ENCODE results near the gene ABHD13. TPM values are rescaled to one million over a fixed set of nuclear protein-coding genes. Genes with fewer than 3 reads are reported as not detected.

The ABHD13 gene
- total RNA-seq, 1 experiment from 2014 or later = 10.3 TPM

- Histone ChIP-seq H3K4me1 (ENCODE audit: insufficient read depth, low read length, poor library complexity, severe bottlenecking) (peaks cover 9% of the 10 kb centered on the region), H3K27me3 (replicated peaks; ENCODE audit: insufficient read depth, low read depth, low read length, poor library complexity) (no peaks in the 10 kb centered on the region), H3K4me3 (ENCODE audit: low read depth, low read length, poor library complexity, severe bottlenecking) (no peak overlapping the region), H3K36me3 (ENCODE audit: insufficient read depth, low read length, poor library complexity, severe bottlenecking) (no peaks in the 10 kb centered on the region), H3K9me3 (ENCODE audit: low read depth, low read length, poor library complexity, severe bottlenecking) (no peaks in the 10 kb centered on the region), H3K27ac (ENCODE audit: low read depth, low read length, poor library complexity, severe bottlenecking) (no peak overlapping the region)
- BruUV-seq (replicated peaks) = no TSS peak
- POLR2A ChIA-PET (ENCODE audit: low non-redundant PET) = no interaction called here
- CTCF ChIA-PET = no interaction called here
- no peak for TF ChIP-seq EZH2 (IDR thresholded peaks at IDR 0.05; ENCODE audit: borderline replicate concordance, low read depth, low read length, poor library complexity, severe bottlenecking)
- TF ChIP-seq, protein P1, sequence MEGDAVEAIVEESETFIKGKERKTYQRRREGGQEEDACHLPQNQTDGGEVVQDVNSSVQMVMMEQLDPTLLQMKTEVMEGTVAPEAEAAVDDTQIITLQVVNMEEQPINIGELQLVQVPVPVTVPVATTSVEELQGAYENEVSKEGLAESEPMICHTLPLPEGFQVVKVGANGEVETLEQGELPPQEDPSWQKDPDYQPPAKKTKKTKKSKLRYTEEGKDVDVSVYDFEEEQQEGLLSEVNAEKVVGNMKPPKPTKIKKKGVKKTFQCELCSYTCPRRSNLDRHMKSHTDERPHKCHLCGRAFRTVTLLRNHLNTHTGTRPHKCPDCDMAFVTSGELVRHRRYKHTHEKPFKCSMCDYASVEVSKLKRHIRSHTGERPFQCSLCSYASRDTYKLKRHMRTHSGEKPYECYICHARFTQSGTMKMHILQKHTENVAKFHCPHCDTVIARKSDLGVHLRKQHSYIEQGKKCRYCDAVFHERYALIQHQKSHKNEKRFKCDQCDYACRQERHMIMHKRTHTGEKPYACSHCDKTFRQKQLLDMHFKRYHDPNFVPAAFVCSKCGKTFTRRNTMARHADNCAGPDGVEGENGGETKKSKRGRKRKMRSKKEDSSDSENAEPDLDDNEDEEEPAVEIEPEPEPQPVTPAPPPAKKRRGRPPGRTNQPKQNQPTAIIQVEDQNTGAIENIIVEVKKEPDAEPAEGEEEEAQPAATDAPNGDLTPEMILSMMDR (conservative IDR thresholded peaks at IDR 0.05; ENCODE audit: low read depth, low read length) = no peak
- DNase-seq (ENCODE audit: low spot score) = no peak
- intact Hi-C loops (cut with micrococcal nuclease; ENCODE audit: unreplicated experiment) = no loop called here
Observed at GRCh38 chr13:108188260-108188659, 29.9 kb upstream of the ABHD13 start.

DNA sequence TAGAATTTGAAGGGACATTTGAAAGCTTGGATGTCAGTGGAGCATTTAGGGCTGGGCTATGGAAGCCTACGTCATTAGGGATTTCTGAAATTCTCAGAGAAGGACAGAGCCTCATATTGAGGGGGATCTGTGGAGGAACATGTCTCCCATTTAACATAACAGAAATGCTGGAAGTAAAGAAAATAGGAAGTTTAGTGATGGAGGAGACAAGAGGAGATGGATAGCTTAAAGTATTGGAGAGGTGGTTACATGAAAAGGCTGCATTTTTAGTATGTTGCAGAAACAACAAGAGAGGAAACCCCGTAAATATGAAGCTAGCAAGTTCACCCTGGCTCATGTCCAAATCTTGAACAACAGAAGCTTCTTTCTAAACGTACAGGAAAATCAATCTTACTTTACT lies 27.3 kb upstream of the ABHD13 start:
- Histone ChIP-seq H3K9me3 (ENCODE audit: low read depth, low read length, poor library complexity, severe bottlenecking) (no peaks in the 10 kb centered on the region), H3K4me1 (ENCODE audit: insufficient read depth, low read length, poor library complexity, severe bottlenecking) (no peaks in the 10 kb centered on the region), H3K36me3 (ENCODE audit: insufficient read depth, low read length, poor library complexity, severe bottlenecking) (no peaks in the 10 kb centered on the region), H3K27me3 (replicated peaks; ENCODE audit: insufficient read depth, low read depth, low read length, poor library complexity) (no peaks in the 10 kb centered on the region), H3K27ac (ENCODE audit: low read depth, low read length, poor library complexity, severe bottlenecking) (no peak overlapping the region), H3K4me3 (ENCODE audit: low read depth, low read length, poor library complexity, severe bottlenecking) (no peak overlapping the region)
- ChIA-PET CTCF (no interaction called here), POLR2A (ENCODE audit: low non-redundant PET) (no interaction called here)
- no peak for TF ChIP-seq EZH2 (IDR thresholded peaks at IDR 0.05; ENCODE audit: borderline replicate concordance, low read depth, low read length, poor library complexity, severe bottlenecking)
- TF ChIP-seq, protein P1 (conservative IDR thresholded peaks at IDR 0.05; ENCODE audit: low read depth, low read length) = no peak
- DNase-seq (ENCODE audit: low spot score) = no peak
- intact Hi-C loops (cut with micrococcal nuclease; ENCODE audit: unreplicated experiment) = no loop called here
- no TSS peak for BruUV-seq (replicated peaks)

- Histone ChIP-seq H3K36me3 (ENCODE audit: insufficient read depth, low read length, poor library complexity, severe bottlenecking) (no peaks in the 10 kb centered on the region), H3K4me1 (ENCODE audit: insufficient read depth, low read length, poor library complexity, severe bottlenecking) (no peaks in the 10 kb centered on the region), H3K4me3 (ENCODE audit: low read depth, low read length, poor library complexity, severe bottlenecking) (no peak overlapping the region), H3K9me3 (ENCODE audit: low read depth, low read length, poor library complexity, severe bottlenecking) (no peaks in the 10 kb centered on the region), H3K27me3 (replicated peaks; ENCODE audit: insufficient read depth, low read depth, low read length, poor library complexity) (no peaks in the 10 kb centered on the region), H3K27ac (ENCODE audit: low read depth, low read length, poor library complexity, severe bottlenecking) (no peak overlapping the region)
- no TSS peak for BruUV-seq (replicated peaks)
- ChIA-PET POLR2A (ENCODE audit: low non-redundant PET) (no interaction called here), CTCF (no interaction called here)
- DNase-seq (ENCODE audit: low spot score) = no peak
- intact Hi-C loops (cut with micrococcal nuclease; ENCODE audit: unreplicated experiment) = no loop called here
- TF ChIP-seq, protein P1 (conservative IDR thresholded peaks at IDR 0.05; ENCODE audit: low read depth, low read length) = no peak
- TF ChIP-seq EZH2 (IDR thresholded peaks at IDR 0.05; ENCODE audit: borderline replicate concordance, low read depth, low read length, poor library complexity, severe bottlenecking) = no peak
Observed at GRCh38 chr13:108193806-108194205, 24.4 kb upstream of the ABHD13 start.

All from A673 (cell line).